ENCODE data around the gene SDS. TPM values are rescaled to one million over a fixed set of nuclear protein-coding genes. Genes with fewer than 3 reads are reported as not detected.

The SDS gene
- total RNA-seq, 1 experiment from 2014 or later: not detected

DNA sequence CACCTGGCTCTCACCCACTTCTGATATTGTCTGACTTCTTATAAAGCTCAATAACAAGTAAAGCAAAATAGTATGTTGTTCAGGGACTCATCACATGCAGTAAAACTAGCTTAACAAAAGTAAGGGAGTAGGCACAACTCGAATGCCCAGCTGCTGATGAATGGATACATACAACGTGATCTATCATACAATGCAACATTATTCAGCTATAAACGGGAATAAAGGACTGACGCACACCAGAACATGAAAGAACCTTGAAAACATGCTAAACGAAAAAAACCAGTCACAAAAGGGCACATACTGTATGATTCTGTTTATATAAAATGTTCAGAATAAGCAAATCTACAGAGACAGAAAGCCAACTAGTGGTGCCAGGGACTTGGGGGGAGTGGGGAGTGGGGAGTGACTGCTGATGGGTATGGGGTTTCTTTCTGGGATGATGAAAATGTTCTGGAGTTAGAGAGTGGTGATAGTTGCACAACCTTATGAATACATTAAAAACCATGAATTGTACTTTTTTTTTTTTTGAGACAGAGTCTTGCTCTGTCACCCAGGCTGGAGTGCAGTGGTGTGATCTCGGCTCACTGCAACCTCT, 34.2 kb downstream of the SDS start:
- no peak overlapping the region for H2BK120ac ChIP-seq (ENCODE audit: low read depth, low read length, poor library complexity, severe bottlenecking)
- no peak overlapping the region for H4K91ac ChIP-seq (ENCODE audit: insufficient read length, low read depth, low read length)
- Mint-ChIP-seq H3K4me1 (0 out of 4 replicates have a peak, but pooled peaks cover 0 to 2% of the 10 kb centered on the region in 2 experiments), H3K27me3 (ENCODE audit: low read depth) (no peaks in the 10 kb centered on the region), H3K4me3 (no peak overlapping the region), H3K36me3 (ENCODE audit: insufficient read depth in 1 of 3, low read depth in 3 of 3) (peaks cover 4 to 20% (median 20%) of the 10 kb centered on the region in 3 experiments; a peak in 6 of 7 replicates), H3K27ac (no peak overlapping the region), H3K9me3 (no peaks in the 10 kb centered on the region)
- no peak overlapping the region for H2AK5ac ChIP-seq (ENCODE audit: insufficient read length, low read length)
- no peak overlapping the region for H3K23ac ChIP-seq (ENCODE audit: insufficient read length, low read depth, low read length)
- peaks cover 2% of the 10 kb centered on the region for H3K79me1 ChIP-seq (ENCODE audit: insufficient read depth, low read depth, low read length, poor library complexity, severe bottlenecking)
- H3K79me2 ChIP-seq (ENCODE audit: insufficient read depth, low read length): no peaks in the 10 kb centered on the region
- no peaks in the 10 kb centered on the region for H3K23me2 ChIP-seq (ENCODE audit: insufficient read length, low read depth, low read length, poor library complexity, severe bottlenecking)
- no peak overlapping the region for H4K5ac ChIP-seq (ENCODE audit: insufficient read length, low read depth, low read length)
- H3K27me3 ChIP-seq (ENCODE audit: insufficient read depth, low read length): no peaks in the 10 kb centered on the region
- no peaks in the 10 kb centered on the region for H3K4me1 ChIP-seq (ENCODE audit: insufficient read depth, low read length)
- no peak for DNase-seq
- no peak overlapping the region for H3K27ac ChIP-seq (ENCODE audit: insufficient read length, low read depth, low read length)
- H2AFZ ChIP-seq (ENCODE audit: low read length): no peak overlapping the region
- no peak overlapping the region for H3K56ac ChIP-seq (ENCODE audit: insufficient read length, low read depth, low read length)
- no peak overlapping the region for H3T11ph ChIP-seq (ENCODE audit: low read length)
- H3K4me2 ChIP-seq (ENCODE audit: insufficient read depth, insufficient read length, low read length): no peak overlapping the region
- no peak overlapping the region for H2BK5ac ChIP-seq (ENCODE audit: insufficient read length, low read length)
- H2BK15ac ChIP-seq (ENCODE audit: low read depth, low read length): no peak overlapping the region
- TF ChIP-seq, protein P1, sequence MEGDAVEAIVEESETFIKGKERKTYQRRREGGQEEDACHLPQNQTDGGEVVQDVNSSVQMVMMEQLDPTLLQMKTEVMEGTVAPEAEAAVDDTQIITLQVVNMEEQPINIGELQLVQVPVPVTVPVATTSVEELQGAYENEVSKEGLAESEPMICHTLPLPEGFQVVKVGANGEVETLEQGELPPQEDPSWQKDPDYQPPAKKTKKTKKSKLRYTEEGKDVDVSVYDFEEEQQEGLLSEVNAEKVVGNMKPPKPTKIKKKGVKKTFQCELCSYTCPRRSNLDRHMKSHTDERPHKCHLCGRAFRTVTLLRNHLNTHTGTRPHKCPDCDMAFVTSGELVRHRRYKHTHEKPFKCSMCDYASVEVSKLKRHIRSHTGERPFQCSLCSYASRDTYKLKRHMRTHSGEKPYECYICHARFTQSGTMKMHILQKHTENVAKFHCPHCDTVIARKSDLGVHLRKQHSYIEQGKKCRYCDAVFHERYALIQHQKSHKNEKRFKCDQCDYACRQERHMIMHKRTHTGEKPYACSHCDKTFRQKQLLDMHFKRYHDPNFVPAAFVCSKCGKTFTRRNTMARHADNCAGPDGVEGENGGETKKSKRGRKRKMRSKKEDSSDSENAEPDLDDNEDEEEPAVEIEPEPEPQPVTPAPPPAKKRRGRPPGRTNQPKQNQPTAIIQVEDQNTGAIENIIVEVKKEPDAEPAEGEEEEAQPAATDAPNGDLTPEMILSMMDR (conservative IDR thresholded peaks at IDR 0.05): no peak
- H4K8ac ChIP-seq (replicated peaks; ENCODE audit: insufficient read length, low read depth, low read length): no peak overlapping the region
- H3K4ac ChIP-seq (ENCODE audit: low read depth, low read length): no peak overlapping the region
- no peak overlapping the region for H2BK12ac ChIP-seq (ENCODE audit: insufficient read length, low read depth, low read length)
- H4K20me1 ChIP-seq (ENCODE audit: control insufficient read depth, insufficient read depth, insufficient read length): no peaks in the 10 kb centered on the region
- H2BK20ac ChIP-seq (ENCODE audit: low read depth, low read length, poor library complexity, severe bottlenecking): no peak overlapping the region
- H3K14ac ChIP-seq (ENCODE audit: insufficient read depth, low read length): no peak overlapping the region
- H3K9me3 ChIP-seq (ENCODE audit: control insufficient read depth, low read depth, low read length): no peaks in the 10 kb centered on the region
- WGBS (ENCODE audit: extremely low coverage, insufficient read length, low lambda C conversion rate): no CpG with 5 or more reads among the region's 6 CpGs
- H3K9ac ChIP-seq (ENCODE audit: extremely low read depth, insufficient read length, low read length): no peak overlapping the region
- no peak overlapping the region for H3K18ac ChIP-seq (ENCODE audit: insufficient read length, low read depth, low read length)
